GM12873 (cell line): ENCODE data around the gene NINL.

ENCODE experiments used
- CTCF ChIP-seq: IDR thresholded peaks from 2 replicates; pipeline ENCODE4 v1.5.1; 2012; ENCODE audit warnings: low read depth, mild to moderate bottlenecking, moderate library complexity, low read length, control low read depth; ENCODE audit not compliant: insufficient read depth; ENCODE audit errors: missing control alignments

Gene NINL

GRCh38 chr20:25497586-25498279, 87.6 kb downstream of the NINL start:
- TF ChIP-seq CTCF: no peak

- no peak for TF ChIP-seq CTCF
These were observed 88.3 kb downstream of the NINL start for GRCh38 chr20:25496968-25497401.

GRCh38 chr20:25496165-25496967, 89.0 kb downstream of the NINL start:
- TF ChIP-seq CTCF: no peak

- no peak for TF ChIP-seq CTCF
These were observed 90.0 kb downstream of the NINL start for GRCh38 chr20:25495189-25495824.

- no peak for TF ChIP-seq CTCF
These were observed 90.7 kb downstream of the NINL start for GRCh38 chr20:25494506-25495188.

GRCh38 chr20:25493748-25494505, 91.4 kb downstream of the NINL start:
- TF ChIP-seq CTCF: no peak
